K562 (cell line): ENCODE data around the gene FGFBP3.

Source experiments
- PTRF ChIP-seq: fragments of 450-650 bp; IDR thresholded peaks from 2 replicates; pipeline ENCODE4 v1.6.1; 2016; ENCODE audit warnings: mild to moderate bottlenecking, missing genetic modification characterization, missing compliant biosample characterization
- TF ChIP-seq, protein P1 (sequence below): fragments of 250-450 bp; sonication (Bioruptor Pico); IDR thresholded peaks from 2 replicates; pipeline ENCODE4 v1.8.0; 2021; ENCODE audit warnings: moderate library complexity, mild to moderate bottlenecking, inconsistent platforms

DNA sequence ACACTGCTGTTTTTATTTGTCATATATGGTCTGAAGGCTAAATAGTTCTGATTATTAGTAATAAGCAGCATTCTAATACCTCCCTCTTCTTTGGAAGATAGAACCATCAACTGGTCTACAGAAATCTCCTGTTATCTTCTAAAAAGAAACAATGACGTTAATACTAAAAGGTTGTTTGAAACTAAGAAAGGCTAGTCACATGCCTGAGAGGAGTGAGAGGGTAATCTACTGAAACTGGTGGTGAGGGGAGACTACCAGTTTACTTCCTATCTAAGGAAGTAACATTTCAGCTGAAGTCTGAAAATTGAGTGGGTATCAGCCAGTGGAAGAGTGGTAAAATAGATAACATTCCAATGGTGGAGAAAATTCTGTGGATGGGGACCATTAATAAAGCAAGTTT is 48.4 kb downstream of the FGFBP3 start:
- TF ChIP-seq, protein P1, sequence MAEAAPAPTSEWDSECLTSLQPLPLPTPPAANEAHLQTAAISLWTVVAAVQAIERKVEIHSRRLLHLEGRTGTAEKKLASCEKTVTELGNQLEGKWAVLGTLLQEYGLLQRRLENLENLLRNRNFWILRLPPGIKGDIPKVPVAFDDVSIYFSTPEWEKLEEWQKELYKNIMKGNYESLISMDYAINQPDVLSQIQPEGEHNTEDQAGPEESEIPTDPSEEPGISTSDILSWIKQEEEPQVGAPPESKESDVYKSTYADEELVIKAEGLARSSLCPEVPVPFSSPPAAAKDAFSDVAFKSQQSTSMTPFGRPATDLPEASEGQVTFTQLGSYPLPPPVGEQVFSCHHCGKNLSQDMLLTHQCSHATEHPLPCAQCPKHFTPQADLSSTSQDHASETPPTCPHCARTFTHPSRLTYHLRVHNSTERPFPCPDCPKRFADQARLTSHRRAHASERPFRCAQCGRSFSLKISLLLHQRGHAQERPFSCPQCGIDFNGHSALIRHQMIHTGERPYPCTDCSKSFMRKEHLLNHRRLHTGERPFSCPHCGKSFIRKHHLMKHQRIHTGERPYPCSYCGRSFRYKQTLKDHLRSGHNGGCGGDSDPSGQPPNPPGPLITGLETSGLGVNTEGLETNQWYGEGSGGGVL: no peak
- no peak for TF ChIP-seq PTRF (tag)
